GM12865 (cell line): ENCODE results near the gene SH3BP5L.
A peak's percentile ranks its signal among the peaks of the same experiment; 100 is the strongest.

Source experiments
- DNase-seq: peaks from one replicate; pipeline ENCODE4 v3.0.0; 2010; ENCODE audit warnings: low read depth
- H3K4me3 ChIP-seq: 2 replicates; pipeline ENCODE4 v1.5.1; 2011; ENCODE audit warnings: mild to moderate bottlenecking, low read depth, low read length, control low read depth
- TF ChIP-seq, protein P1 (sequence below): IDR thresholded peaks from 2 replicates; pipeline ENCODE4 v1.5.1; 2011; ENCODE audit warnings: low read length, control low read depth, low read depth, inconsistent platforms; ENCODE audit not compliant: insufficient read depth; ENCODE audit errors: missing control alignments

SH3BP5L gene

DNA sequence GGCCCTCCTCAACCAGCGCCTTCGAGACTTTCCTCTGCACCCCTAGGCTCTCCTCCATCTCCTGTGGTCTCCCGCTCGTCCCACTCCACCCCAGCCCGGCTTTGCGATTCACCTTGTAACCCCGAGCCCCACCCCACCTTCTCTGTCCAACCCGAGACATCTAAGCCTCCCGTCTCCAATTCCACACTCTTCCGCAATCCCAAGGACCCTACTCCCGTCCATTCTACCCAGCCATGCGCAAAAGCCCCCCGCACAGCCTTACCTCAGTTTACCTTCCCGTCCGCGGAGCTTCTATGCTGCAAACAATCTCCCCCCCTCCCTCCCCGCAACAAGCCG lies 174 bp downstream of the SH3BP5L start:
- peak overlapping the region; percentile 75 for H3K4me3 ChIP-seq
- TF ChIP-seq, protein P1, sequence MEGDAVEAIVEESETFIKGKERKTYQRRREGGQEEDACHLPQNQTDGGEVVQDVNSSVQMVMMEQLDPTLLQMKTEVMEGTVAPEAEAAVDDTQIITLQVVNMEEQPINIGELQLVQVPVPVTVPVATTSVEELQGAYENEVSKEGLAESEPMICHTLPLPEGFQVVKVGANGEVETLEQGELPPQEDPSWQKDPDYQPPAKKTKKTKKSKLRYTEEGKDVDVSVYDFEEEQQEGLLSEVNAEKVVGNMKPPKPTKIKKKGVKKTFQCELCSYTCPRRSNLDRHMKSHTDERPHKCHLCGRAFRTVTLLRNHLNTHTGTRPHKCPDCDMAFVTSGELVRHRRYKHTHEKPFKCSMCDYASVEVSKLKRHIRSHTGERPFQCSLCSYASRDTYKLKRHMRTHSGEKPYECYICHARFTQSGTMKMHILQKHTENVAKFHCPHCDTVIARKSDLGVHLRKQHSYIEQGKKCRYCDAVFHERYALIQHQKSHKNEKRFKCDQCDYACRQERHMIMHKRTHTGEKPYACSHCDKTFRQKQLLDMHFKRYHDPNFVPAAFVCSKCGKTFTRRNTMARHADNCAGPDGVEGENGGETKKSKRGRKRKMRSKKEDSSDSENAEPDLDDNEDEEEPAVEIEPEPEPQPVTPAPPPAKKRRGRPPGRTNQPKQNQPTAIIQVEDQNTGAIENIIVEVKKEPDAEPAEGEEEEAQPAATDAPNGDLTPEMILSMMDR, result no peak

DNA sequence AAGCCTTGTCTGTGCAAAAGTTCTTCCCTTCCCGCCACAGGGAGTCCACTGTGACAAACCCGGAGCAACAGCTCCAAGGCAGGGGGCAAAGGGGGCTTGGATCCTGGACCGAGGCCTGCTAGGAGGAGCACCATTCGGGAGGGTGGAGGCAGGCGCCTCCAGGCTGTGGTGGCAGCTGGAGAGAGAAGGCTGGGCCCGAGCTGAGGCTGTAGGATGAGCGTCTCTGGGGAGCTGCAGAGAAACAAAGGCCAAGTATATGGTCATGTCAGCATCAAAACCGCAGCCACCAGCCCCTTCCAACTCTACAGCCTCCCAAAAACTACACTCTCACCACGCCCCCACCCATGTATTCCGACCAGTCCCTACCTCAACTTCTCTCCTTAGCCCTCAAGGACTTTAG lies 579 bp downstream of the SH3BP5L start:
- no peak for DNase-seq
- TF ChIP-seq, protein P1, result no peak
- peak overlapping the region; percentile 75 for H3K4me3 ChIP-seq

More for the DNA sequence above, 174 bp downstream of the SH3BP5L start:
- DNase-seq, result no peak

- DNase-seq, result no peak
- peak overlapping the region; percentile 75 for H3K4me3 ChIP-seq
- TF ChIP-seq, protein P1, result no peak
Measured at GRCh38 chr1:248824701-248825100, 1.0 kb downstream of the SH3BP5L start.

- TF ChIP-seq, protein P1, result no peak
Measured at GRCh38 chr1:248824301-248824700, 1.4 kb downstream of the SH3BP5L start.

GRCh38 chr1:248823517-248824001 lies 2.2 kb downstream of the SH3BP5L start:
- DNase-seq, result no peak
- H3K4me3 ChIP-seq, result no peak overlapping the region
- TF ChIP-seq, protein P1, result no peak

More at GRCh38 chr1:248824301-248824700, 1.4 kb downstream of the SH3BP5L start:
- H3K4me3 ChIP-seq, result no peak overlapping the region
- DNase-seq, result no peak

DNA sequence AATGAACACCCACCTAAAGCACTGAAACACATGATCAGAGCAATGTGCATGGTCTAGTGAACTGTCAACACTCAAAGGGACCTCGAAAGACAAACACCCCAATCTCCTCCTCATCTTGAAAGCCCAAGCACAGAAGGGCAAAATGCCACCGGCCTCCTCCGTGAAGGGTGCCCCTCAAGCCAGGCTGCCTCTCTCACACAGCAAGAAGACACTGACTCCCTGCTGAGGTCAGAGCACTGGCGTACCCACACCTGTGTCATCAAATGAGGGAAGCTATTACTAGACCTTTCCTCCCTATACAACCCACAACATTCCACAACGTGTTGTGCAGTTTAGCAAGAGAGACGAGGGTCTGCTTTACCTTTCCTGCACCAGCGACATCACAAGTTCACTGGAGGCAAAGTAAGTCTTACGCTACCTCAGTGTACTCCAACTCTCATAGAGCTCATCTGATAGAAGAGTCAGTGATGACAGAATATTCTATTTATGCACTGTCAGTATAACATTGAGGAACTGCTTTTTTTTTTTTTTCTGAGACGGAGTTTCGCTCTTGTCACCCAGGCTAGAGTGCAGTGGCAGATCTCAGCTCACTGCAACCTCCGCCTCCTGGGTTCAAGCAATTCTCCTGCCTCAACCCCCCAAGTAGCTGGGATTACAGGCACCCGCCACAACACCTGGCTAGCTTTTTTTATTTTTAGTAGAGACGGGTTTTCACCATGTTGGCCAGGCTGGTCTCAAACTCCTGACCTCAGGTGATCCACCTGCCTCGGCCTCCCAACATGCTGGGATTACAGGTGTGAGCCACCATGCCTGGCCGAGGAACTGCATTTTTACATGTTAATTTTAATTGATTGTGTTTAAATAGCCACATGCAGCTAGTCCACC lies 3.3 kb downstream of the SH3BP5L start:
- TF ChIP-seq, protein P1, result no peak
- H3K4me3 ChIP-seq, result peak overlapping the region; percentile 9; the same call in 1 of the 2 replicates
- peak; percentile 49 for DNase-seq
